RWPE2 (cell line): ENCODE data around the gene FGF11.

ENCODE experiments used
- ATAC-seq: fragments of 200-7000 bp; cut with Tn5 transposase; 3 replicates; pipeline ENCODE4 v1.9.1; 2021; ENCODE audit warnings: low read depth
- DNase-seq: peaks from one replicate; pipeline ENCODE4 v3.0.0-alpha.2; 2020; ENCODE audit warnings: low spot score
- H3K27ac ChIP-seq: fragments of 450-650 bp; 2 replicates; pipeline ENCODE4 v1.5.1; 2017; ENCODE audit warnings: mild to moderate bottlenecking; ENCODE audit not compliant: poor library complexity, severe bottlenecking
- H3K27me3 ChIP-seq: fragments of 250-450 bp; sonication (Bioruptor Pico); 2 replicates; pipeline ENCODE4 v1.5.1; 2021; ENCODE audit warnings: mild to moderate bottlenecking, moderate library complexity; ENCODE audit not compliant: insufficient read depth, poor library complexity, severe bottlenecking
- H3K36me3 ChIP-seq: fragments of 250-450 bp; sonication (Bioruptor Pico); 2 replicates; pipeline ENCODE4 v1.5.1; 2020; ENCODE audit warnings: low read depth, mild to moderate bottlenecking, moderate library complexity
- H3K4me1 ChIP-seq: fragments of 250-450 bp; sonication (Bioruptor Pico); 2 replicates; pipeline ENCODE4 v1.5.1; 2021; ENCODE audit warnings: mild to moderate bottlenecking, moderate library complexity; ENCODE audit not compliant: insufficient read depth, poor library complexity, severe bottlenecking
- H3K4me3 ChIP-seq: fragments of 250-450 bp; sonication (Bioruptor Pico); 2 replicates; pipeline ENCODE4 v1.5.1; 2021; ENCODE audit warnings: mild to moderate bottlenecking, moderate library complexity; ENCODE audit not compliant: severe bottlenecking
- H3K9me3 ChIP-seq: fragments of 250-450 bp; sonication (Bioruptor Pico); 2 replicates; pipeline ENCODE4 v1.5.1; 2021; ENCODE audit warnings: mild to moderate bottlenecking, moderate library complexity; ENCODE audit not compliant: severe bottlenecking
- TF ChIP-seq, protein P1 (sequence below): fragments of 450-650 bp; IDR thresholded peaks from one replicate; pipeline ENCODE4 v1.5.1; 2017; ENCODE audit warnings: mild to moderate bottlenecking, moderate library complexity; ENCODE audit not compliant: poor library complexity, severe bottlenecking

FGF11 gene

DNA sequence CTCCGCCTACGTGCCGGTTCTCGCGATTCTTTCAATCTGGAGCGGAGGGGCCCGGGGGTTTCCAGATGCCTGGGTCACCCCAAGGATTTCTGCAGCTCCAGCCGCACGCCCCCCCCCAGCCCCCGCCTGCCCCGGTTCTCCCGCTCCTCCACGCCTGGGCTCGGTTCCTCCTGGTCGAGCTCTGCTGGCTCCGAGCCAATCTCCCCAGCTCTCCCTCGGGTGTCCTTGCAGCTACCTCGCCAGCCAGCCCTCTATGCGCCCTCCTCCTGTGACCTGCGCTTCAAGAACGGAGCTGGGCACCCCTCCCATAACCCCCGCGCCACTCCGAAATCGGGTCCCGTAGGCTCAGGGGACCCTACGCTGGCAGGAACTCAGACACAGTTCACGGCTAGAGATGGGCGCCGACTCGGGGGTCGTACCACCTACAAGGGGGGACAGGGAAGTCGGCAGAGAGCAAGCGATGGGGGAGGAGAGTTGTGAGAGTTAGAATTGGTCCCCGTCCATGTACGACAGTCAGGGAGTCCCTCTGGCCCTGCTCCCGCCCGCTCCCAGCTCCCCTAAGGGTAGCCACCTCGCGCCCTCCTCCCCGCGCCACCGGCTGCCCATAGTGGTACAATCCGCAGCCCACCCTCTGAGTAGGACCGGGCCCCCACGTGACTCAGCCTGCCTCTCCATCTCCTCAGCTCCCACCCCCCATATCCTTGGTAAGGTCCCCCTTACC lies 961 bp downstream of the FGF11 start:
- ATAC-seq (no peak), DNase-seq (peak; percentile 79)
- Histone ChIP-seq H3K27ac (peak overlapping the region; percentile 82), H3K4me3 (peak overlapping the region; percentile 44), H3K36me3 (no peaks in the 10 kb centered on the region), H3K4me1 (peaks cover 19% of the 10 kb centered on the region), H3K27me3 (no peaks in the 10 kb centered on the region), H3K9me3 (no peaks in the 10 kb centered on the region)
- TF ChIP-seq, protein P1, sequence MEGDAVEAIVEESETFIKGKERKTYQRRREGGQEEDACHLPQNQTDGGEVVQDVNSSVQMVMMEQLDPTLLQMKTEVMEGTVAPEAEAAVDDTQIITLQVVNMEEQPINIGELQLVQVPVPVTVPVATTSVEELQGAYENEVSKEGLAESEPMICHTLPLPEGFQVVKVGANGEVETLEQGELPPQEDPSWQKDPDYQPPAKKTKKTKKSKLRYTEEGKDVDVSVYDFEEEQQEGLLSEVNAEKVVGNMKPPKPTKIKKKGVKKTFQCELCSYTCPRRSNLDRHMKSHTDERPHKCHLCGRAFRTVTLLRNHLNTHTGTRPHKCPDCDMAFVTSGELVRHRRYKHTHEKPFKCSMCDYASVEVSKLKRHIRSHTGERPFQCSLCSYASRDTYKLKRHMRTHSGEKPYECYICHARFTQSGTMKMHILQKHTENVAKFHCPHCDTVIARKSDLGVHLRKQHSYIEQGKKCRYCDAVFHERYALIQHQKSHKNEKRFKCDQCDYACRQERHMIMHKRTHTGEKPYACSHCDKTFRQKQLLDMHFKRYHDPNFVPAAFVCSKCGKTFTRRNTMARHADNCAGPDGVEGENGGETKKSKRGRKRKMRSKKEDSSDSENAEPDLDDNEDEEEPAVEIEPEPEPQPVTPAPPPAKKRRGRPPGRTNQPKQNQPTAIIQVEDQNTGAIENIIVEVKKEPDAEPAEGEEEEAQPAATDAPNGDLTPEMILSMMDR = no peak

GRCh38 chr17:7440834-7441195 lies 1.5 kb downstream of the FGF11 start:
- DNase-seq = peak; percentile 72
- H3K4me3 ChIP-seq = peak overlapping the region; percentile 44
- H3K4me1 ChIP-seq = peaks cover 19% of the 10 kb centered on the region
- H3K36me3 ChIP-seq = no peaks in the 10 kb centered on the region
- H3K27me3 ChIP-seq = no peaks in the 10 kb centered on the region
- peak; percentile 9; the same call in 2 of the 3 replicates for ATAC-seq
- TF ChIP-seq, protein P1 = no peak
- peak overlapping the region; percentile 82 for H3K27ac ChIP-seq
- no peaks in the 10 kb centered on the region for H3K9me3 ChIP-seq

DNA sequence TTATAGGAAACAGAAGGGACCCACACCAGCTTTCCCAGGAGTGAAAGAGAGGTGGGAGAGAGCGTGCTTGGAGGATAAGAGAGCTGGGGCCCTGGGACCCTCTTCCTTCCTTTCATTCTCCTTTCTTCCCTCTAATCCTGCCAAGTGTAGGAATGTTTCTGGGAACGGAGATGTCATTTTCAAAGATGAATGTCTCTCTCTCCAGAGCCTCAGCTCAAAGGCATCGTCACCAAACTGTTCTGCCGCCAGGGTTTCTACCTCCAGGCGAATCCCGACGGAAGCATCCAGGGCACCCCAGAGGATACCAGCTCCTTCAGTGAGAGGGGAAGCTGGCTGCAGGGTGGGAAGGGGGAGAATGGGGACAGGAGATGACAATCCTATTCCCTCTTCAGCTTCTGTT lies 2.0 kb downstream of the FGF11 start:
- no peaks in the 10 kb centered on the region for H3K27me3 ChIP-seq
- no peaks in the 10 kb centered on the region for H3K9me3 ChIP-seq
- H3K4me1 ChIP-seq = peaks cover 19% of the 10 kb centered on the region
- no peaks in the 10 kb centered on the region for H3K36me3 ChIP-seq
- ATAC-seq = no peak
- TF ChIP-seq, protein P1 = no peak
- no peak overlapping the region for H3K4me3 ChIP-seq
- peak overlapping the region; percentile 82 for H3K27ac ChIP-seq
- no peak for DNase-seq

DNA sequence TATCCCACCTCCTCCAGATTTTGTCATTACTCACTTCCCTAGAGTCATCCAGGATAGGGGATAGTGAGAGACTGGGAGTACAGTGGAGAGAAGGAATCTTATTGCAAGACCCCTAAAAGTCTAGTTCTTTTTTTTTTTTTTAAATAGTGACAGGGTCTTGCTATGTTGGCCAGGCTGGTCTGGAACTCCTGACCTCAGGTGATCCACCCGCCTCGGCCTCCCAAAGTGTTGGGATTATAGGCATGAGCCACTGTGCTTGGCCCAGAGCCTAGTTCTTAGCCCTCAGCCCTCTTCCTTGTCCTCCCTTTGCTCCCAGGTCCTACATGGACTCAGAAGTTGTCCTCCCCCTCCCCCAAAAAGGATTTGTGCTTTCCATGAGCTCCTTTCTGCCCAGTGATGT lies 2.8 kb downstream of the FGF11 start:
- TF ChIP-seq, protein P1 = no peak
- Histone ChIP-seq H3K36me3 (no peaks in the 10 kb centered on the region), H3K27me3 (no peaks in the 10 kb centered on the region), H3K4me1 (peaks cover 19% of the 10 kb centered on the region), H3K27ac (peak overlapping the region; percentile 87), H3K9me3 (no peaks in the 10 kb centered on the region), H3K4me3 (no peak overlapping the region)
- no peak for ATAC-seq
- DNase-seq = no peak
